ENCODE measurements around the gene BNC2. TPM values are rescaled to one million over a fixed set of nuclear protein-coding genes. Genes with fewer than 3 reads are reported as not detected.

BNC2 gene
- total and polyA plus RNA-seq, 2 of the 4 experiments (the other 2 are of a cell fraction), result 15.5 to 45.2 TPM

DNA sequence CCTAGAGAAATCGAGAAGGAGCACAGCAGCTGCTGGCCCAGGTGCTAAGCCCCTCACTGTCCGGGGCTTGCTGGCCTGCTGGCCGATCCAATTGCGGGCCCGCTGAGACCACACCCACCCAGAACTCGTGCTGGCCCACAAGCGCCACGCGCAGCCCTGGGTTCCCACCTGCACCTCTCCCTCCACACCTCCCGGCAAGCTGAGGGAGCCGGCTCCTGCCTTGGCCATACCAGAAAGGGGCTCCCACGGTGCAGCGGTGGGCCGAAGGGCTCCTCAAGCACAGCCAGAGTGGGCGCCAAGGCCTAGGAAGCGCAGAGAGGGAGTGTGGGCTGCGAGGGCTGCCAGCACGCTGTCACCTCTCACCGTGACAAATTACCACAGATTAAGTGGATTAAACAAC, 6.8 kb upstream of the BNC2 start:
- intact Hi-C loops (cut with micrococcal nuclease) (loop anchor here (10.0 kb wide), 1 partner anchor 238 kb away; no protein-coding TSS in a partner anchor), dilution Hi-C loops (cut with HindIII; ENCODE audit: low sequenced_read_pairs, unreplicated experiment) (no loop called here), in situ Hi-C loops (cut with MboI; ENCODE audit: low sequenced_read_pairs) (no loop called here)
- ChIA-PET CTCF (no interaction called here), POLR2A (ENCODE audit: unreplicated experiment) (no interaction called here)
- Histone ChIP-seq H3K36me3 (ENCODE audit: control insufficient read depth, insufficient read depth, low read length) (no peaks in the 10 kb centered on the region), H2BK120ac (ENCODE audit: low read depth, low read length) (no peak overlapping the region), H3K9ac (ENCODE audit: low read depth, low read length) (no peak overlapping the region), H2BK15ac (ENCODE audit: low read depth, low read length) (no peak overlapping the region), H3K4me2 (ENCODE audit: low read depth, low read length) (no peak overlapping the region), H3K27me3 (ENCODE audit: control insufficient read depth, insufficient read depth, low read length) (no peaks in the 10 kb centered on the region), H3K9me3 (ENCODE audit: control insufficient read depth, insufficient read depth, low read length) (no peaks in the 10 kb centered on the region), H2AK5ac (ENCODE audit: low read depth, low read length) (no peak overlapping the region), H3K4me3 (ENCODE audit: insufficient read depth, low read depth, low read length) (no peak overlapping the region), H3K79me1 (ENCODE audit: low read depth in 1 of 2, low read length in 2 of 2) (no peaks in the 10 kb centered on the region), H2AFZ (replicated peaks; ENCODE audit: low read length, poor library complexity) (no peak overlapping the region), H4K20me1 (ENCODE audit: insufficient read depth, low read length) (no peaks in the 10 kb centered on the region), H4K8ac (ENCODE audit: low read depth in 2 of 2, low read length in 2 of 2) (no peak overlapping the region), H2AK9ac (replicated peaks; ENCODE audit: low read depth, low read length, poor library complexity) (no peak overlapping the region), H3K4ac (ENCODE audit: low read depth, low read length) (no peak overlapping the region), H3K56ac (ENCODE audit: extremely low read depth, insufficient read depth, low read length) (no peak overlapping the region), H3K14ac (replicated peaks; ENCODE audit: low read depth, low read length) (no peak overlapping the region), H4K91ac (ENCODE audit: insufficient read depth, low read depth, low read length) (no peak overlapping the region), H3K4me1 (ENCODE audit: control insufficient read depth, insufficient read depth, low read length) (peaks cover 2% of the 10 kb centered on the region; the same call in 1 of the 2 replicates), H3K18ac (ENCODE audit: low read depth, low read length) (no peak overlapping the region), H3K9me1 (ENCODE audit: insufficient read depth, low read length) (peaks cover 8% of the 10 kb centered on the region; the same call in 1 of the 2 replicates), H4K5ac (ENCODE audit: low read depth, low read length) (no peak overlapping the region), H2BK20ac (ENCODE audit: low read depth, low read length) (no peak overlapping the region), H3K23ac (ENCODE audit: low read depth, low read length) (no peak overlapping the region), H3K27ac (ENCODE audit: insufficient read depth, low read length) (no peak overlapping the region), H2BK5ac (ENCODE audit: low read depth, low read length, poor library complexity, severe bottlenecking) (no peak overlapping the region)
- no TSS peak for BruUV-seq (replicated peaks)
- TF ChIP-seq RFX5 (IDR thresholded peaks at IDR 0.05; ENCODE audit: low read depth, low read length), result no peak
- no peak for TF ChIP-seq CEBPB (IDR thresholded peaks at IDR 0.05; ENCODE audit: low read depth, low read length)
- TF ChIP-seq RCOR1 (IDR thresholded peaks at IDR 0.05; ENCODE audit: insufficient replicate concordance, low read length), result no peak
- no peak for TF ChIP-seq MAFK (IDR thresholded peaks at IDR 0.05; ENCODE audit: low read depth, low read length)
- TF ChIP-seq NFE2L2 (IDR thresholded peaks at IDR 0.05; ENCODE audit: low read depth, low read length), result no peak
- no peak for TF ChIP-seq RAD21 (IDR thresholded peaks at IDR 0.05; ENCODE audit: low read length)
- TF ChIP-seq POLR2A (IDR thresholded peaks at IDR 0.05; ENCODE audit: low read depth, low read length), result no peak
- no peak for TF ChIP-seq BHLHE40 (IDR thresholded peaks at IDR 0.05; ENCODE audit: low read depth, low read length)
- TF ChIP-seq, protein P1, sequence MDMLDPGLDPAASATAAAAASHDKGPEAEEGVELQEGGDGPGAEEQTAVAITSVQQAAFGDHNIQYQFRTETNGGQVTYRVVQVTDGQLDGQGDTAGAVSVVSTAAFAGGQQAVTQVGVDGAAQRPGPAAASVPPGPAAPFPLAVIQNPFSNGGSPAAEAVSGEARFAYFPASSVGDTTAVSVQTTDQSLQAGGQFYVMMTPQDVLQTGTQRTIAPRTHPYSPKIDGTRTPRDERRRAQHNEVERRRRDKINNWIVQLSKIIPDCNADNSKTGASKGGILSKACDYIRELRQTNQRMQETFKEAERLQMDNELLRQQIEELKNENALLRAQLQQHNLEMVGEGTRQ (IDR thresholded peaks at IDR 0.05; ENCODE audit: low read depth, low read length), result no peak
- TF ChIP-seq SMC3 (IDR thresholded peaks at IDR 0.05; ENCODE audit: low read depth, low read length), result no peak
- no peak for TF ChIP-seq FOS (IDR thresholded peaks at IDR 0.05; ENCODE audit: low read depth, low read length)
- TF ChIP-seq, protein P2, sequence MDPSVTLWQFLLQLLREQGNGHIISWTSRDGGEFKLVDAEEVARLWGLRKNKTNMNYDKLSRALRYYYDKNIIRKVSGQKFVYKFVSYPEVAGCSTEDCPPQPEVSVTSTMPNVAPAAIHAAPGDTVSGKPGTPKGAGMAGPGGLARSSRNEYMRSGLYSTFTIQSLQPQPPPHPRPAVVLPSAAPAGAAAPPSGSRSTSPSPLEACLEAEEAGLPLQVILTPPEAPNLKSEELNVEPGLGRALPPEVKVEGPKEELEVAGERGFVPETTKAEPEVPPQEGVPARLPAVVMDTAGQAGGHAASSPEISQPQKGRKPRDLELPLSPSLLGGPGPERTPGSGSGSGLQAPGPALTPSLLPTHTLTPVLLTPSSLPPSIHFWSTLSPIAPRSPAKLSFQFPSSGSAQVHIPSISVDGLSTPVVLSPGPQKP (IDR thresholded peaks at IDR 0.05; ENCODE audit: borderline replicate concordance, low read depth, low read length), result no peak
- no peak for TF ChIP-seq MXI1 (IDR thresholded peaks at IDR 0.05; ENCODE audit: borderline replicate concordance, low read depth, low read length)
- TF ChIP-seq, protein P3, sequence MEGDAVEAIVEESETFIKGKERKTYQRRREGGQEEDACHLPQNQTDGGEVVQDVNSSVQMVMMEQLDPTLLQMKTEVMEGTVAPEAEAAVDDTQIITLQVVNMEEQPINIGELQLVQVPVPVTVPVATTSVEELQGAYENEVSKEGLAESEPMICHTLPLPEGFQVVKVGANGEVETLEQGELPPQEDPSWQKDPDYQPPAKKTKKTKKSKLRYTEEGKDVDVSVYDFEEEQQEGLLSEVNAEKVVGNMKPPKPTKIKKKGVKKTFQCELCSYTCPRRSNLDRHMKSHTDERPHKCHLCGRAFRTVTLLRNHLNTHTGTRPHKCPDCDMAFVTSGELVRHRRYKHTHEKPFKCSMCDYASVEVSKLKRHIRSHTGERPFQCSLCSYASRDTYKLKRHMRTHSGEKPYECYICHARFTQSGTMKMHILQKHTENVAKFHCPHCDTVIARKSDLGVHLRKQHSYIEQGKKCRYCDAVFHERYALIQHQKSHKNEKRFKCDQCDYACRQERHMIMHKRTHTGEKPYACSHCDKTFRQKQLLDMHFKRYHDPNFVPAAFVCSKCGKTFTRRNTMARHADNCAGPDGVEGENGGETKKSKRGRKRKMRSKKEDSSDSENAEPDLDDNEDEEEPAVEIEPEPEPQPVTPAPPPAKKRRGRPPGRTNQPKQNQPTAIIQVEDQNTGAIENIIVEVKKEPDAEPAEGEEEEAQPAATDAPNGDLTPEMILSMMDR (conservative IDR thresholded peaks at IDR 0.05; ENCODE audit: low read depth, low read length), result no peak
- no peak for TF ChIP-seq MAZ (IDR thresholded peaks at IDR 0.05; ENCODE audit: borderline replicate concordance, low read depth, low read length)
- WGBS, 2 experiments (ENCODE audit: extremely low coverage in 2 of 2, insufficient read length in 1 of 2), result 100% methylated on average over 2 of the region's 19 CpGs; no CpG with 5 or more reads in 1 of the 2 experiments
- ATAC-seq (ENCODE audit: low read depth) (no peak), DNase-seq (no peak)
